T1000 (cell line): ENCODE measurements around the gene TMEM132D.

Source experiments
- DNase-seq: peaks from one replicate; lab custom pipeline; 2025; ENCODE audit warnings: mixed read lengths; lab: John Stamatoyannopoulos, UW

TMEM132D gene

GRCh38 chr12:129534966-129535750, 368.7 kb downstream of the TMEM132D start:
- no peak for DNase-seq

- DNase-seq, result no peak
These were observed 370.9 kb downstream of the TMEM132D start for GRCh38 chr12:129532707-129533499.

GRCh38 chr12:129532082-129532481, 371.7 kb downstream of the TMEM132D start:
- DNase-seq, result no peak

DNA sequence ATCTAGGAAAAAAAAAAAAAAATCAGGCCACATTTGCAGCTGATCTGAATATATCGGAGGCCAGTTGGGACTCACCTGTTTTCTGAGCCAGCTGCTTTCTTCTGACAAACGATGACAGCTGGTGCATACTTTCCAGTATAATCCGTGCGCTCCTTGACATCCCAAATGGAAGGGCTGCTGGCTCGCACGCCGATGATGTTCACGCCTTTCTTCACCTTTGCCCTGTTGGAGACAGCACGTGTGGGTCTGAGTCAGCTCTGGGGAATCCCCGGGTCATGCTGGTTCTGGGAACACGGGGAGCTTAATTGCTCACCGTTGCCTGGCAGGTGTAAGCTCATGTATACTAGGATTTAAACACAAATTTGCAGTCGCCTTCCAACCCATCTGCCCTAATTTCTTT, 372.8 kb downstream of the TMEM132D start:
- no peak for DNase-seq

- DNase-seq, result no peak
These were observed 373.3 kb downstream of the TMEM132D start for GRCh38 chr12:129530517-129530916.

DNA sequence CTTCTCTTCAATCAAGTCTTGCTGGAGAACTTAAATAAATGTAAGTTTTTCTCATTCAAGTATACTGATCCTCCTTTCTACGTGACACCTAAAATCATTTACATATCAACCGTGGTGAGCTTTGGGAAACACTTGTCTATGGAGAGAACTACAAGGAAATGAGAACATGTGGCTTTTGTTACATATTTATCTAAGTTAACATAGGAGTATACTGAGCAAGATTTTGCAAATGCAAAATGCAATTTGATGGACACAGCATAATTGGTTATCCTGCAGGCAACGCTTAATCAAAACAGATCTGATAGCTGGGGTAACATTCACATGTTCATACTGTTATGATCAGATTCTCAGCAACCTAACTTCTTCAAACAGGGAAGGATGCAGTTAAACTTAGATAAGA, 376.3 kb downstream of the TMEM132D start:
- DNase-seq, result no peak

- DNase-seq, result no peak
These were observed 380.2 kb downstream of the TMEM132D start for GRCh38 chr12:129523621-129524020.

DNA sequence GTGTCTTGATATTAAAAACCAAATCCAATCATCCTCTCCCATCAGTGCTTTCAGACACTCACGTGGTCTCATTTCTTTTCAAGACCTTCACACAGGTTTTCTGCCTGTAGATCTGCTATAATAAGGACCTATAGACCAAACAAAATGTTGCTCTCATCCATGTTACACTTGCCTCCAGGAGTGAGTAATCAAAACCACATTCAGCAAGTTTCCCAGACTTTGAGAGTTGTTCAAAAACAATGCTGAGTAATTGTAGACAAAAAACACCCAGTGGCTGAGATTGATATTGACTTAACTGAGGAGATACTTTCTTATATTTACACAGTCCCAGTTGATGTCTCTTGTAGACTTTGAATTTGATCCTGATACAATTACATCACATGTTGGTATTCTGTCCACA, 383.1 kb downstream of the TMEM132D start:
- no peak for DNase-seq

GRCh38 chr12:129503802-129504201, 400.0 kb downstream of the TMEM132D start:
- DNase-seq, result no peak

DNA sequence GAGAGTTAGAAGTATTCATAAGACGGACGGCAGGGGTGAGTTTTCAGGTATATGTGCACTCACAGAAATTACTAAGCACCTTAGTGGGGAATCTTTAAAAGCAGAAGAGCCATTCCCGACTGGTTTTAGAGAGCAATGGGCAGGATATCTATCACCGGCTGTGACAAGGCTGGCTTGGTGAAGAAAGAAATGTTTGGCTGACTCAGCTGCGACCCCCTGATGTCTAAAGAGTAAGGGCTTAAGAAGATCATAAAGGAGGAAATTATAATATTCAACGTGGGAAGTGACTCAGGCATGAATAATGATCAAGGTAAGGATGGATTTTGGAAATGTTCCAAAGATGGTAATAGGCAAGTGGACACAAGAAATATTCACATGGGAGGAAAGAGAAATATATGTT, 407.6 kb downstream of the TMEM132D start:
- no peak for DNase-seq

- no peak for DNase-seq
These were observed 409.1 kb downstream of the TMEM132D start for GRCh38 chr12:129494766-129495165.

- no peak for DNase-seq
These were observed 409.6 kb downstream of the TMEM132D start for GRCh38 chr12:129494260-129494659.

- no peak for DNase-seq
These were observed 414.6 kb downstream of the TMEM132D start for GRCh38 chr12:129489100-129489676.

- no peak for DNase-seq
These were observed 416.9 kb downstream of the TMEM132D start for GRCh38 chr12:129486931-129487330.

DNA sequence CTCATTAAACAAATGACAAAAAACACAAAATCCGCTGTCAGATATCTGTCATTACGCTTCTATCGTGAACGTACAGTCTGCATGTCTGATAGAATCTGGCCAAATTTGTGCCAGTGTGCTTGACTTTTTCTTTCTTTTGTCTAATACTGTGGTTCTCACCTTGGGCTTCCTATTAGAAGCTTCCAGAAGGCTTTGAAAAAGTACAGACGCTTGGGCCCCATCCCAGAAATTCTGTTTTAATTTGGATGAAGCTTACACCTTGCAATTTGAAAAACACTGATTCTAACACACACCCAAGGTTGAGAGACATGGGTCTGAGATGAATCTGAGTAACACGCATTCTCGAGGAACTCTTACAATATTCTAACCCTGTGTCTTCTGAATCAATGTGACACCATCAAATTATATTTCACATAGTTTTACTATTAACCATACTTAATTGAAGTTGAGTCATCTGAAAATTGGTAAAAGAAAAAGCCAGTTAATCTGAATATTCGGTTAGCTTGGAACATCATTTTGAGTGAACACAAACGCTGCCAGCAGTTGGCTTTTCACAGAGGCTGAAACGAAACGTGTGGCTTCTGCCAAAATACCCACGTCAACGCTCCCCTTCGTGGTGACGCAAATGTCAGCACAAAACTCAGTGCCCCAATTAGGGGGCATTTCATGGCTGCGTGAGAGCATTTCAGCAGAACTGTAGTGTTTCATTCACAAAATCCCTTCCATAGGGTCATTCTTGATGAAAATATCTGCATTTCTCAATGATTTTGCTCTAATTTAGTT, 420.5 kb downstream of the TMEM132D start:
- DNase-seq, result no peak

GRCh38 chr12:129481921-129482320, 421.9 kb downstream of the TMEM132D start:
- DNase-seq, result no peak

- DNase-seq, result no peak
These were observed 433.6 kb downstream of the TMEM132D start for GRCh38 chr12:129470196-129470595.

GRCh38 chr12:129467726-129468125, 436.1 kb downstream of the TMEM132D start:
- no peak for DNase-seq

- DNase-seq, result no peak
These were observed 436.5 kb downstream of the TMEM132D start for GRCh38 chr12:129467289-129467688.

DNA sequence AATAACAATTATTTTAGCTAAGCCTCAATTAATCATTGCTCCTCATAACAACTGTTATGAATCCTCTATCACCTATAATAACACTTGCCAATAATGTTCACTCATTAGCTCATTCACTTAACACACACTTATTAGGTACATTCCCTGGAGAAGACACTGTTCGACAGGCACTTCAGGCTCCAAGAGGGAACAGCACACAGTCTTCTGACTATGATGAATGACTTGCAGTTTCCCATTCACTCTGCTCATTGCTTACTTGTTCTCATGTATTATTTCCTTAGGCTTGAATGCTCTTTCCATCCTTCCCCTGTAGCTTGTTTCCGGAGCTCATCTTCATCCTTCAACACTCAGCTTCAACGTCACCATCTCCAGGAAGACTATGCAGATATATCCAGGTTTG, 437.3 kb downstream of the TMEM132D start:
- DNase-seq, result no peak

GRCh38 chr12:129459886-129460285, 443.9 kb downstream of the TMEM132D start:
- DNase-seq, result no peak

- no peak for DNase-seq
These were observed 457.1 kb downstream of the TMEM132D start for GRCh38 chr12:129446696-129447095.
